ENCODE measurements around the gene DMRT3. TPM values are rescaled to one million over a fixed set of nuclear protein-coding genes. Genes with fewer than 3 reads are reported as not detected.

Gene DMRT3
- polyA plus RNA-seq, 3 donors, result 0.99 to 1.6 (median 1.4) TPM

- DNase-seq (ENCODE audit: low read depth in 3 of 3, low spot score in 2 of 3), result no peak
Observed at GRCh38 chr9:970151-970996, 6.1 kb upstream of the DMRT3 start.

- DNase-seq (ENCODE audit: low read depth in 3 of 3, low spot score in 2 of 3), result no peak
Observed at GRCh38 chr9:971901-972500, 4.5 kb upstream of the DMRT3 start.

- DNase-seq (ENCODE audit: low read depth in 3 of 3, low spot score in 2 of 3), result no peak
Observed at GRCh38 chr9:972501-973294, 3.8 kb upstream of the DMRT3 start.

- DNase-seq (ENCODE audit: low read depth in 3 of 3, low spot score in 2 of 3), result no peak
Observed at GRCh38 chr9:973295-973834, 3.1 kb upstream of the DMRT3 start.

- no peak for DNase-seq (ENCODE audit: low read depth in 3 of 3, low spot score in 2 of 3)
Observed at GRCh38 chr9:974031-974995, 2.1 kb upstream of the DMRT3 start.

- no peak for DNase-seq (ENCODE audit: low read depth in 3 of 3, low spot score in 2 of 3)
Observed at GRCh38 chr9:974996-975739, 1.3 kb upstream of the DMRT3 start.

GRCh38 chr9:975740-976257 lies 656 bp upstream of the DMRT3 start:
- no peak for DNase-seq (ENCODE audit: low read depth in 3 of 3, low spot score in 2 of 3)

- DNase-seq (ENCODE audit: low read depth in 3 of 3, low spot score in 2 of 3), result no peak
Observed at GRCh38 chr9:976943-977837, 735 bp downstream of the DMRT3 start.

- DNase-seq (ENCODE audit: low read depth in 3 of 3, low spot score in 2 of 3), result no peak
Observed at GRCh38 chr9:977838-978830, 1.7 kb downstream of the DMRT3 start.

GRCh38 chr9:979983-980382 lies 3.5 kb downstream of the DMRT3 start:
- no peak for DNase-seq (ENCODE audit: low read depth in 3 of 3, low spot score in 2 of 3)

GRCh38 chr9:980640-981039 lies 4.2 kb downstream of the DMRT3 start:
- no peak for DNase-seq (ENCODE audit: low read depth in 3 of 3, low spot score in 2 of 3)

GRCh38 chr9:981491-981898 lies 5.0 kb downstream of the DMRT3 start:
- DNase-seq (ENCODE audit: low read depth in 3 of 3, low spot score in 2 of 3), result no peak

GRCh38 chr9:982394-983230 lies 6.2 kb downstream of the DMRT3 start:
- DNase-seq (ENCODE audit: low read depth in 3 of 3, low spot score in 2 of 3), result no peak

- no peak for DNase-seq (ENCODE audit: low read depth in 3 of 3, low spot score in 2 of 3)
Observed at GRCh38 chr9:994005-994404, 17.6 kb downstream of the DMRT3 start.

GRCh38 chr9:995192-995591 lies 18.7 kb downstream of the DMRT3 start:
- DNase-seq (ENCODE audit: low read depth in 3 of 3, low spot score in 2 of 3), result no peak

GRCh38 chr9:995781-996180 lies 19.3 kb downstream of the DMRT3 start:
- no peak for DNase-seq (ENCODE audit: low read depth in 3 of 3, low spot score in 2 of 3)
